GM20431 (cell line): ENCODE measurements around the gene SLC9A5.

ENCODE experiments used
- in situ Hi-C: fragments of 300-500 bp; cut with MseI, MboI; formaldehyde crosslinking; loops from one replicate; pipeline ENCODE4 v1.15.0; 2020; ENCODE audit warnings: low sequenced_read_pairs; ENCODE audit not compliant: unreplicated experiment

SLC9A5 gene

GRCh38 chr16:67279296-67280089, 30.7 kb downstream of the SLC9A5 start, which contains the start of gene PLEKHG4:
TSS of gene PLEKHG4 (plus strand) at chr16:67279532. CDS start at chr16:67280045, 513 bp downstream.
- in situ Hi-C loops, result no loop called here

GRCh38 chr16:67280090-67281015, 31.6 kb downstream of the SLC9A5 start:
- in situ Hi-C loops, result no loop called here

- in situ Hi-C loops, result no loop called here
Measured at GRCh38 chr16:67281536-67282446, 33.0 kb downstream of the SLC9A5 start.

- in situ Hi-C loops, result no loop called here
Measured at GRCh38 chr16:67282447-67282805, 33.6 kb downstream of the SLC9A5 start.

GRCh38 chr16:67283039-67283825, 34.5 kb downstream of the SLC9A5 start:
- in situ Hi-C loops, result no loop called here

GRCh38 chr16:67283826-67284555, 35.2 kb downstream of the SLC9A5 start:
- in situ Hi-C loops, result no loop called here

- in situ Hi-C loops, result no loop called here
Measured at GRCh38 chr16:67284699-67285646, 36.2 kb downstream of the SLC9A5 start.

GRCh38 chr16:67286441-67287235, 37.9 kb downstream of the SLC9A5 start:
- in situ Hi-C loops, result no loop called here

- in situ Hi-C loops, result no loop called here
Measured at GRCh38 chr16:67287960-67288359, 39.2 kb downstream of the SLC9A5 start.

- in situ Hi-C loops, result no loop called here
Measured at GRCh38 chr16:67291461-67291860, 42.7 kb downstream of the SLC9A5 start.

- in situ Hi-C loops, result no loop called here
Measured at GRCh38 chr16:67294171-67294757, 45.5 kb downstream of the SLC9A5 start.

- in situ Hi-C loops, result no loop called here
Measured at GRCh38 chr16:67294938-67295361, 46.2 kb downstream of the SLC9A5 start.

GRCh38 chr16:67296420-67296819, 47.6 kb downstream of the SLC9A5 start:
- in situ Hi-C loops, result no loop called here

- in situ Hi-C loops, result no loop called here
Measured at GRCh38 chr16:67298277-67298676, 49.5 kb downstream of the SLC9A5 start.

- in situ Hi-C loops, result no loop called here
Measured at GRCh38 chr16:67299269-67299668, 50.5 kb downstream of the SLC9A5 start.

GRCh38 chr16:67301080-67301782, 52.5 kb downstream of the SLC9A5 start:
- in situ Hi-C loops, result no loop called here
